Bronchial epithelial cell (primary cell): ENCODE data around the gene ITPR3. TPM values are rescaled to one million over a fixed set of nuclear protein-coding genes. Genes with fewer than 3 reads are reported as not detected.
A peak's percentile ranks its signal among the peaks of the same experiment; 100 is the strongest.

Experiments used
- DNase-seq: peaks from one replicate; pipeline ENCODE4 v3.0.0-alpha.2; 2010; ENCODE audit warnings: low read depth
- FAIRE-seq: peaks from 2 replicates; lab custom pipeline; 2011; peaks lifted over from hg19 to GRCh38; lab: Jason Lieb, UNC
- H3K27me3 ChIP-seq: 2 replicates; pipeline ENCODE4 v1.5.1; 2011; ENCODE audit warnings: low read length; ENCODE audit not compliant: control insufficient read depth, insufficient read depth
- H3K36me3 ChIP-seq: 2 replicates; pipeline ENCODE4 v1.5.1; 2011; ENCODE audit warnings: low read length; ENCODE audit not compliant: control insufficient read depth, insufficient read depth
- H3K4me3 ChIP-seq: 2 replicates; pipeline ENCODE4 v1.5.1; 2011; ENCODE audit warnings: mild to moderate bottlenecking, low read depth, low read length, control low read depth
- CTCF ChIP-seq: IDR thresholded peaks from 2 replicates; pipeline ENCODE4 v1.5.1; 2011; ENCODE audit warnings: mild to moderate bottlenecking, moderate library complexity, low read length, control low read depth, inconsistent platforms; ENCODE audit not compliant: insufficient read depth, severe bottlenecking
- total RNA-seq: library from RNA; depleted of rRNA; stranded (reverse); fragments of >200 nt; gene quantifications from 2 replicates; pipeline ENCODE4 v1.2.1, GENCODE V29; 2014

ITPR3 gene
- total RNA-seq, 1 donor from 2014 or later: 95.6 TPM

- FAIRE-seq (no peak), DNase-seq (no peak)
- peaks cover 13% of the 10 kb centered on the region for H3K36me3 ChIP-seq
- H3K27me3 ChIP-seq: no peaks in the 10 kb centered on the region
- no peak for TF ChIP-seq CTCF
- H3K4me3 ChIP-seq: no peak overlapping the region
These were observed 88.6 kb downstream of the ITPR3 start for GRCh38 chr6:33709605-33710295.

- peak overlapping the region; percentile 90 for H3K4me3 ChIP-seq
- FAIRE-seq (no peak), DNase-seq (no peak)
- peaks cover 13% of the 10 kb centered on the region for H3K36me3 ChIP-seq
- TF ChIP-seq CTCF: no peak
- no peaks in the 10 kb centered on the region for H3K27me3 ChIP-seq
These were observed 89.4 kb downstream of the ITPR3 start for GRCh38 chr6:33710296-33711121.

- peak; percentile 84 for TF ChIP-seq CTCF
- Histone ChIP-seq H3K27me3 (no peaks in the 10 kb centered on the region), H3K36me3 (peaks cover 13% of the 10 kb centered on the region), H3K4me3 (peak within 1 kb of the TSS; percentile 90)
- FAIRE-seq (no peak), DNase-seq (peak; percentile 89)
These were observed 90.3 kb downstream of the ITPR3 start, which contains the start of gene UQCC2 for GRCh38 chr6:33711140-33712129. TSS of gene UQCC2 (minus strand) at chr6:33711700. CDS start at chr6:33711686, 14 bp downstream.

DNA sequence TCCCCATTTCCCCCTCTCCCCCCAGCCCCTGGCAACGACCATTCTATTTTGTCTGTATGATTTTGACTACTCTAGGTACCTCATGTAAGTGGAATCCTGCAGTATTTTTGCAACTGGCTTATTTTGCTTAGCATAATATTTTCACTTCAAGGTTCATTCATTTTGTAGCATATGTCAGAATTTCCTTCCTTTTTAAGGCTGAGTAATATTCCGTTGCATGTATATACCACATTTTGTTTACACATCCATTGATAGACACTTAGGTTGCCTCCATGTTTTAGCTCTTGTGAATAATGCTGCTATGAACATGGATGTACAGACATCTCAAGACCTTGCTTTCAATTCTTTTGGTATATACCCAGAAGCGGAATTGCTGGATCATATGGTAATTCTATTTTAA is 91.8 kb downstream of the ITPR3 start:
- Histone ChIP-seq H3K27me3 (no peaks in the 10 kb centered on the region), H3K36me3 (peaks cover 13% of the 10 kb centered on the region)
- no peak for FAIRE-seq

More for the DNA sequence above, 91.8 kb downstream of the ITPR3 start:
- no peak overlapping the region for H3K4me3 ChIP-seq
- TF ChIP-seq CTCF: no peak
- no peak for DNase-seq
